Measurements from ENCODE around the gene CIDEA. TPM values are rescaled to one million over a fixed set of nuclear protein-coding genes. Genes with fewer than 3 reads are reported as not detected.

Gene CIDEA
- total and polyA plus RNA-seq, 9 of the 15 experiments (the other 6 are each of a cell fraction or from before 2014, with no cell fraction given), result not detected

- Histone ChIP-seq H3K79me2 (ENCODE audit: control insufficient read depth, insufficient read depth, low read length) (no peaks in the 10 kb centered on the region), H3K27ac (ENCODE audit: extremely low read depth, low read depth, low read length) (no peak overlapping the region), H3K9me3 (replicated peaks; ENCODE audit: control insufficient read depth, insufficient read depth, low read depth, low read length) (no peaks in the 10 kb centered on the region), H2AFZ (ENCODE audit: low read depth, low read length) (no peak overlapping the region), H3K9ac (ENCODE audit: insufficient read depth in 1 of 2, low read depth in 2 of 2, low read length in 2 of 2) (peak overlapping the region in 1 of 2 experiments; percentile 5; a peak in 1 of 4 replicates), H3K4me3 (no peak overlapping the region), H3K27me3 (ENCODE audit: control insufficient read depth in 2 of 2, insufficient read depth in 2 of 2, low read length in 2 of 2) (peaks cover 42 to 66% of the 10 kb centered on the region in 2 experiments), H3K9me1 (ENCODE audit: control insufficient read depth, insufficient read depth, low read length) (no peaks in the 10 kb centered on the region), H3K4me2 (ENCODE audit: insufficient read depth, low read length) (no peak overlapping the region), H4K20me1 (replicated peaks; ENCODE audit: control insufficient read depth, insufficient read depth, low read length) (no peaks in the 10 kb centered on the region), H3K4me1 (replicated peaks in 1 of 2; ENCODE audit: control insufficient read depth in 2 of 2, insufficient read depth in 2 of 2, low read length in 2 of 2) (peaks cover 0 to 10% of the 10 kb centered on the region in 2 experiments; a peak in 2 of 5 replicates), H3K36me3 (ENCODE audit: control insufficient read depth, insufficient read depth, low read length) (no peaks in the 10 kb centered on the region)
- CTCF ChIA-PET (ENCODE audit: low intra/inter-chr PET ratio), result interaction anchor here (1.0 to 2.0 kb wide), 2 partner anchors 153 to 414 kb away, joined by 3 to 11 read pairs; no protein-coding TSS in a partner anchor
- 13% methylated on average over 13 of the region's 13 CpGs for WGBS (ENCODE audit: insufficient coverage, low coverage, missing lambda C conversion rate)
- DNase-seq (ENCODE audit: extremely low read depth in 1 of 4, low spot score in 3 of 4) (no peak), ATAC-seq (no peak), FAIRE-seq (no peak)
- POLR2A ChIA-PET, result interaction anchor here (0.6 kb wide), 1 partner anchor 9 kb away, joined by 3 read pairs; no protein-coding TSS in a partner anchor
- no TSS peak for BruUV-seq (replicated peaks)
- intact Hi-C loops (cut with micrococcal nuclease) (no loop called here), in situ Hi-C loops (cut with MboI) (loop anchor here (10.0 kb wide), 1 partner anchor 591 kb away; no protein-coding TSS in a partner anchor)
- TF ChIP-seq ZNF707 (CRISPR knock-in tag; conservative IDR thresholded peaks at IDR 0.05) (no peak), ZNF121 (CRISPR knock-in tag; conservative IDR thresholded peaks at IDR 0.05) (no peak), SMC3 (conservative IDR thresholded peaks at IDR 0.05; ENCODE audit: insufficient read depth, low read depth, low read length) (no peak), BRD9 (IDR thresholded peaks at IDR 0.05; ENCODE audit: low read depth, partially characterized antibody) (no peak), ZNF263 (CRISPR knock-in tag; IDR thresholded peaks at IDR 0.05; ENCODE audit: borderline replicate concordance) (no peak), SMAD2 (IDR thresholded peaks at IDR 0.05; ENCODE audit: low read depth, low read length) (no peak), ZNF318 (IDR thresholded peaks at IDR 0.05; ENCODE audit: borderline replicate concordance in 1 of 2, low read depth in 1 of 2) (no peak), TFE3 (CRISPR knock-in tag; IDR thresholded peaks at IDR 0.05) (no peak), NONO (IDR thresholded peaks at IDR 0.05; ENCODE audit: low read depth in 2 of 2, low read length in 1 of 2) (no peak), ZNF644 (tag; IDR thresholded peaks at IDR 0.05; ENCODE audit: low read depth) (no peak)
These were observed 8.4 kb upstream of the CIDEA start for GRCh38 chr18:12245793-12246135.

Measured in K562 (cell line).